NCI-H524 (cell line): ENCODE data around the gene TMEM50A.
"Not testable (repeated sequence)": the region's sequence is repeated elsewhere in the genome, so short reads cannot be mapped to it uniquely, and the experiment has no call there.

Experiments
- DNase-seq, 2 experiments: peaks; one replicate each; lab custom pipeline; 2025; lab: John Stamatoyannopoulos, UW

Gene TMEM50A

GRCh38 chr1:25387096-25387495, 49.0 kb downstream of the TMEM50A start:
- not testable (repeated sequence) for DNase-seq

GRCh38 chr1:25388691-25389090, 50.6 kb downstream of the TMEM50A start:
- DNase-seq = peak; percentile 26 to 69

GRCh38 chr1:25389721-25390120, 51.6 kb downstream of the TMEM50A start:
- DNase-seq = not testable (repeated sequence)

GRCh38 chr1:25392841-25393240, 54.7 kb downstream of the TMEM50A start:
- no peak for DNase-seq

- DNase-seq = not testable (repeated sequence)
These were observed 59.4 kb downstream of the TMEM50A start for GRCh38 chr1:25397549-25397948.

- DNase-seq = not testable (repeated sequence)
These were observed 59.9 kb downstream of the TMEM50A start for GRCh38 chr1:25398079-25398478.

- peak in 1 of 2 experiments; percentile 1 for DNase-seq
These were observed 65.0 kb downstream of the TMEM50A start for GRCh38 chr1:25402947-25403803.

GRCh38 chr1:25405731-25406305, 67.7 kb downstream of the TMEM50A start:
- not testable (repeated sequence) for DNase-seq

GRCh38 chr1:25409641-25410427, 71.7 kb downstream of the TMEM50A start:
- DNase-seq = peak; percentile 1 to 29
